Activated naive CD4-positive, alpha-beta T cell treated with anti-CD3 and anti-CD28 coated beads, Interleukin-2, amount 50 U/mL, for 24 hours (primary cell): Measurements from ENCODE around the gene ESRRA.

Experiments
- H3K27ac Mint-ChIP-seq: one replicate; pipeline ENCODE4 v1.8.0; 2021; ENCODE audit warnings: mild to moderate bottlenecking, mixed read lengths
- H3K27me3 Mint-ChIP-seq: one replicate; pipeline ENCODE4 v1.8.0; 2021; ENCODE audit warnings: mixed read lengths
- H3K36me3 Mint-ChIP-seq: one replicate; pipeline ENCODE4 v1.8.0; 2021; ENCODE audit warnings: mixed read lengths
- H3K4me1 Mint-ChIP-seq: one replicate; pipeline ENCODE4 v1.8.0; 2021; ENCODE audit warnings: mixed read lengths
- H3K4me3 Mint-ChIP-seq: one replicate; pipeline ENCODE4 v1.8.0; 2021; ENCODE audit warnings: mild to moderate bottlenecking, mixed read lengths
- H3K9me3 Mint-ChIP-seq: one replicate; pipeline ENCODE4 v1.8.0; 2021; ENCODE audit warnings: mixed read lengths

The ESRRA gene

DNA sequence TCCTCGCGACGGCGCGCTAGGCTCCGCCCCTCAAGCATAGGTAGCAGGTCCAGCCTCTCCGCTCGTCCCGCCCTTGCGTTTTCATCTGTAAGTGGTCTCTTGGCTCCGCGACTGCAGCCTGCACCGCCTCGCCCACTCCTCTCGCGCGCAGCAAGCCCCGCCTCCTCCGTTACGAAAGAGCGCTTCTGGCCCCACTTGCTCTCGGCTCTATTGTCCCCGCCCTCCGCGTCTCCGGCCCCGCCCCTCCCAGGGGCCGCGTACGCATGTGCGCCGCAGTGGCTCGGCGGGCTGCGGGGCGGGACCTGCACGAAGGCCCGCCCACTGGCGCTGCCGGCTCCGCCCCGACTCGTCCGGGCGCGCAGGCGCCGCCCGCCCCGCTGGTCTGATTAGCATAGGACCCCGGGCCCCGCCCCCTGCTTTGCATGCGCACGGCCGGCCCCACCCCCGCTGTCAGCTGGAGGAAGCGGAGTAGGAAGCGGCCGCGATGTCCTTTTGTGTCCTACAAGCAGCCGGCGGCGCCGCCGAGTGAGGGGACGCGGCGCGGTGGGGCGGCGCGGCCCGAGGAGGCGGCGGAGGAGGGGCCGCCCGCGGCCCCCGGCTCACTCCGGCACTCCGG lies at the start of gene ESRRA:
Gene ESRRA (plus strand): TSS at position 450 of the 616 bp plus-strand sequence. CDS start 1,656 bp downstream, outside the sequence.
- Mint-ChIP-seq H3K4me1 (peaks cover 27% of the 10 kb centered on the region), H3K36me3 (peaks cover 5% of the 10 kb centered on the region), H3K27me3 (peaks cover 7% of the 10 kb centered on the region)

DNA sequence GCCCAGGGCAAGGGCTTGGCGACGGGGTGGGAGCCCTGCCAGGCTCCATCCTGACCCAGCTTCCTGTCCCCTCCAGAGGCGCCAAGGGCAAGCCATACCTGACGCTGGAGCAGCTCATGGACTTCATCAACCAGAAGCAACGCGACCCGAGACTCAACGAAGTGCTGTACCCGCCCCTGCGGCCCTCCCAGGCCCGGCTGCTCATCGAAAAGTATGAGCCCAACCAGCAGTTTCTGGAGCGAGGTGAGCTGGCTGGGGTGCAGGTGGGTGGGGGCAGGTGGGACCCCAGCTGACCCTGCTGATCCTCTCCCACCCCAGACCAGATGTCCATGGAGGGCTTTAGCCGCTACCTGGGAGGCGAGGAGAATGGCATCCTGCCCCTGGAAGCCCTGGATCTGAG lies 49.0 kb upstream of the ESRRA start:
- Mint-ChIP-seq H3K4me1 (peaks cover 10% of the 10 kb centered on the region), H3K27ac (no peak overlapping the region), H3K9me3 (no peaks in the 10 kb centered on the region), H3K4me3 (no peak overlapping the region), H3K36me3 (no peaks in the 10 kb centered on the region), H3K27me3 (no peaks in the 10 kb centered on the region)

More for the DNA sequence above, at the start of gene ESRRA:
- Mint-ChIP-seq H3K27ac (peak within 1 kb of the TSS; percentile 94), H3K4me3 (peak within 1 kb of the TSS; percentile 98), H3K9me3 (no peaks in the 10 kb centered on the region)

GRCh38 chr11:64258356-64258755 lies 47.0 kb upstream of the ESRRA start:
- Mint-ChIP-seq H3K9me3 (no peaks in the 10 kb centered on the region), H3K4me3 (no peak overlapping the region), H3K27me3 (no peaks in the 10 kb centered on the region), H3K4me1 (peaks cover 3% of the 10 kb centered on the region), H3K27ac (no peak overlapping the region), H3K36me3 (no peaks in the 10 kb centered on the region)

GRCh38 chr11:64258946-64259532 lies 46.3 kb upstream of the ESRRA start:
- Mint-ChIP-seq H3K27ac (no peak overlapping the region), H3K9me3 (no peaks in the 10 kb centered on the region), H3K27me3 (no peaks in the 10 kb centered on the region)

GRCh38 chr11:64259533-64260067 lies 45.7 kb upstream of the ESRRA start:
- no peaks in the 10 kb centered on the region for H3K9me3 Mint-ChIP-seq
- H3K36me3 Mint-ChIP-seq: no peaks in the 10 kb centered on the region
- no peak overlapping the region for H3K27ac Mint-ChIP-seq
- H3K4me3 Mint-ChIP-seq: no peak overlapping the region
- peaks cover 3% of the 10 kb centered on the region for H3K4me1 Mint-ChIP-seq
- H3K27me3 Mint-ChIP-seq: no peaks in the 10 kb centered on the region

More at GRCh38 chr11:64258946-64259532, 46.3 kb upstream of the ESRRA start:
- no peaks in the 10 kb centered on the region for H3K36me3 Mint-ChIP-seq
- H3K4me1 Mint-ChIP-seq: peaks cover 3% of the 10 kb centered on the region
- no peak overlapping the region for H3K4me3 Mint-ChIP-seq

GRCh38 chr11:64260147-64260708 lies 45.1 kb upstream of the ESRRA start:
- H3K4me1 Mint-ChIP-seq: peaks cover 3% of the 10 kb centered on the region
- no peaks in the 10 kb centered on the region for H3K27me3 Mint-ChIP-seq
- H3K36me3 Mint-ChIP-seq: no peaks in the 10 kb centered on the region
- H3K27ac Mint-ChIP-seq: no peak overlapping the region
- H3K9me3 Mint-ChIP-seq: no peaks in the 10 kb centered on the region
- no peak overlapping the region for H3K4me3 Mint-ChIP-seq

GRCh38 chr11:64261556-64262080 lies 43.7 kb upstream of the ESRRA start:
- H3K4me1 Mint-ChIP-seq: peaks cover 3% of the 10 kb centered on the region
- H3K4me3 Mint-ChIP-seq: no peak overlapping the region
- no peaks in the 10 kb centered on the region for H3K9me3 Mint-ChIP-seq
- H3K36me3 Mint-ChIP-seq: no peaks in the 10 kb centered on the region
- H3K27ac Mint-ChIP-seq: no peak overlapping the region
- no peaks in the 10 kb centered on the region for H3K27me3 Mint-ChIP-seq

DNA sequence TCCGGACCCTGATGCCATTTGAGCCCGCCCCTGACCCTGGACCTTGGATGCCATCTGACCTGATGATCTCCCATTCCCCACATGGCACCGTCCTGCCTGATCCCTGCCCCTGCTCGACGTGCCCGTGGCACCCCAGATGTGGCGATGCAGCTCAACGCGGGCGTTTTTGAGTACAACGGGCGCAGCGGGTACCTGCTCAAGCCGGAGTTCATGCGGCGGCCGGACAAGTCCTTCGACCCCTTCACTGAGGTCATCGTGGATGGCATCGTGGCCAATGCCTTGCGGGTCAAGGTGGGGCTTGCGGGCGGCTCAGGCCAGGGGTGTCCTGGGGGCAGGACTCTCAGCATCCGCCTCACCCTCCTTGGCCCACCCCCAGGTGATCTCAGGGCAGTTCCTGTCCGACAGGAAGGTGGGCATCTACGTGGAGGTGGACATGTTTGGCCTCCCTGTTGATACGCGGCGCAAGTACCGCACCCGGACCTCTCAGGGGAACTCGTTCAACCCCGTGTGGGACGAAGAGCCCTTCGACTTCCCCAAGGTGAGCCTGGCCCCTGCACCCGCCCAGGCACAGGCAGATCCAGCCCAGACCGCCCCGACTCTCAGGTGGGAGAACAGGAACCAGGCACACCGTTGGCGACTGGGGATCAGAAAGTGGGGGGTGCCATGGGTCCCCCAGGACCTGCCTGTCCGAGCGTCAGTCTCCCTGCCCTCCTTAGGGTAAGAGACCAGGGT lies 42.9 kb upstream of the ESRRA start:
- Mint-ChIP-seq H3K27ac (no peak overlapping the region), H3K27me3 (no peaks in the 10 kb centered on the region), H3K4me1 (peaks cover 3% of the 10 kb centered on the region), H3K36me3 (no peaks in the 10 kb centered on the region), H3K4me3 (no peak overlapping the region), H3K9me3 (no peaks in the 10 kb centered on the region)

- Mint-ChIP-seq H3K36me3 (no peaks in the 10 kb centered on the region), H3K27ac (no peak overlapping the region), H3K4me1 (peaks cover 8% of the 10 kb centered on the region), H3K4me3 (no peak overlapping the region), H3K27me3 (no peaks in the 10 kb centered on the region), H3K9me3 (no peaks in the 10 kb centered on the region)
These were observed 42.0 kb upstream of the ESRRA start for GRCh38 chr11:64263021-64263946.

- Mint-ChIP-seq H3K36me3 (no peaks in the 10 kb centered on the region), H3K4me3 (no peak overlapping the region), H3K4me1 (peaks cover 13% of the 10 kb centered on the region), H3K27me3 (no peaks in the 10 kb centered on the region), H3K27ac (no peak overlapping the region), H3K9me3 (no peaks in the 10 kb centered on the region)
These were observed 41.4 kb upstream of the ESRRA start for GRCh38 chr11:64263947-64264317.

- H3K4me1 Mint-ChIP-seq: peaks cover 16% of the 10 kb centered on the region
- no peaks in the 10 kb centered on the region for H3K9me3 Mint-ChIP-seq
- no peaks in the 10 kb centered on the region for H3K27me3 Mint-ChIP-seq
- H3K36me3 Mint-ChIP-seq: no peaks in the 10 kb centered on the region
- no peak overlapping the region for H3K27ac Mint-ChIP-seq
- no peak overlapping the region for H3K4me3 Mint-ChIP-seq
These were observed 40.9 kb upstream of the ESRRA start for GRCh38 chr11:64264371-64264852.

GRCh38 chr11:64265176-64266160 lies 39.9 kb upstream of the ESRRA start:
- Mint-ChIP-seq H3K36me3 (no peaks in the 10 kb centered on the region), H3K27ac (no peak overlapping the region), H3K9me3 (no peaks in the 10 kb centered on the region), H3K27me3 (no peaks in the 10 kb centered on the region), H3K4me3 (no peak overlapping the region), H3K4me1 (peaks cover 13% of the 10 kb centered on the region)

GRCh38 chr11:64266339-64266738 lies 39.0 kb upstream of the ESRRA start:
- Mint-ChIP-seq H3K4me1 (peaks cover 13% of the 10 kb centered on the region), H3K36me3 (no peaks in the 10 kb centered on the region), H3K27me3 (no peaks in the 10 kb centered on the region), H3K4me3 (no peak overlapping the region), H3K9me3 (no peaks in the 10 kb centered on the region), H3K27ac (no peak overlapping the region)
